Measurements from ENCODE around the gene SYCE1L.

The SYCE1L gene

DNA sequence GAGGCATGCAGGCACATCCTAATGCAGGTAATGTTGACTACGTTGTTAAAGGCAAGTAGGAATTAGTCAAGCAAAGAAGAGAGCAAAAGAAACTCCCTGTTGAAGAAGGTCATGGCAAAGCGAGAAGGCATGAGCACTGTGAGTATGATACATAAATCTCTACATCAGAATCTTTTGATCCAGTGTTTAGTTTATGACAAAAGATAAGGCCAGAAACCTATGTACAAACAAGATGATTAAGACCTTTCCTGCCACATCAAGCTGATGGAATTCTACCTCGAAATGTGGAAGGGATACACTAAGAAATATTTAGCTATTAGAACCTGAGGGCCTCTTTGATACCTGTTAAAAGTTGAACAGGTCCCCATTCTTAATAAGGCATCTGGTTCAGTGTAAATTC, 20.2 kb downstream of the SYCE1L start:
- H3K4me2 ChIP-seq: peak overlapping the region; percentile 72
- H4K20me1 ChIP-seq: no peaks in the 10 kb centered on the region
- H3K4me1 ChIP-seq: peaks cover 22% of the 10 kb centered on the region
- H3K27ac ChIP-seq: no peak overlapping the region
- H3K36me3 ChIP-seq: peaks cover 11% of the 10 kb centered on the region; the same call in 1 of the 2 replicates
- no peaks in the 10 kb centered on the region for H3K9me3 ChIP-seq
- no peak for TF ChIP-seq Cebpa-rat (IDR thresholded peaks at IDR 0.05)
- no peak overlapping the region for H3K9ac ChIP-seq
- no peaks in the 10 kb centered on the region for H3K27me3 ChIP-seq
- no peak overlapping the region for H3K4me3 ChIP-seq

DNA sequence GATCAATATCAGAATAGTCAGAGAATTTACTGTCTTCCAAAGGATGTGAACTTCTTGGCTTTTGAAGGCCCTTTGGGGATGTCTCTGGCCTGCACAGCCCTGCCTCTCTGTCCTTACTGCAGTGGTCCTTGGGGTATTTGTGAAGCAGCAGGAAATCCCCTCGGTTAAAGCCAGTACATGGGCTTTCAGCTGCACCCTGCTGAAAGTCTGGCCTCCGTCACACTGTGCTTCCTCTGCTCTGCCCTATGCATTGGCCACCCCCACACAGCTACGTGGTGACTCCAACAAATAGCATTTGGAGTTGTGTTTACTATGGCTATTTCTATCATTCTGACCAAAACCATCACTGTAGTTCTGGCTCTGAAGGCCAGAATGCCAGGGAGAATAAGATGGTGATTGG, 21.2 kb downstream of the SYCE1L start:
- Histone ChIP-seq H3K36me3 (peaks cover 11% of the 10 kb centered on the region; the same call in 1 of the 2 replicates), H3K9me3 (no peaks in the 10 kb centered on the region), H3K4me1 (peaks cover 18% of the 10 kb centered on the region), H3K4me3 (no peak overlapping the region), H4K20me1 (no peaks in the 10 kb centered on the region), H3K27ac (peak overlapping the region; percentile 38; the same call in 1 of the 2 replicates), H3K4me2 (peak overlapping the region; percentile 72), H3K27me3 (no peaks in the 10 kb centered on the region), H3K9ac (no peak overlapping the region)
- no peak for TF ChIP-seq Cebpa-rat (IDR thresholded peaks at IDR 0.05)

DNA sequence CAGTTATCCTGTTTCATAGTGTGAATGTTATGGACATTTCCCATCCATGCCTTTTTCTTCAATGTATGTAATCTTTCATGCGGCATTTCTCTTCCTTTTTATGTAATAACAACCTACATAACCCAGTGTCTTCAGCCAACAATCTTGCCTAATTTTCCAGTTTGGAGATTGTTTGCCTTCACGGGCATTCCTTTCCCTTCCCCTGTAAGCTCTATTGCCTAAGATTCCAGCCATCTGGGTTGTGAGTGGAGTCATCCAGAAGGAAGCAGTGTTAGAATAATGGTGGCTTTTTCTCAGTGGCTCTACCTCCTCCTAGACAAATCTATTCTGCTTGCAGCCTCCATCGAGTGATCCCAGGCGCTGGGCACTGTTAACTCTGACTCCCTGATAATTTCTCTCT, 22.3 kb downstream of the SYCE1L start:
- no peak overlapping the region for H3K27ac ChIP-seq
- H3K4me2 ChIP-seq: no peak overlapping the region
- no peak for TF ChIP-seq Cebpa-rat (IDR thresholded peaks at IDR 0.05)
- H3K9ac ChIP-seq: no peak overlapping the region
- H3K9me3 ChIP-seq: no peaks in the 10 kb centered on the region
- H4K20me1 ChIP-seq: no peaks in the 10 kb centered on the region
- H3K4me3 ChIP-seq: no peak overlapping the region
- H3K27me3 ChIP-seq: no peaks in the 10 kb centered on the region
- peaks cover 18% of the 10 kb centered on the region for H3K4me1 ChIP-seq
- H3K36me3 ChIP-seq: peaks cover 11% of the 10 kb centered on the region; the same call in 1 of the 2 replicates

DNA sequence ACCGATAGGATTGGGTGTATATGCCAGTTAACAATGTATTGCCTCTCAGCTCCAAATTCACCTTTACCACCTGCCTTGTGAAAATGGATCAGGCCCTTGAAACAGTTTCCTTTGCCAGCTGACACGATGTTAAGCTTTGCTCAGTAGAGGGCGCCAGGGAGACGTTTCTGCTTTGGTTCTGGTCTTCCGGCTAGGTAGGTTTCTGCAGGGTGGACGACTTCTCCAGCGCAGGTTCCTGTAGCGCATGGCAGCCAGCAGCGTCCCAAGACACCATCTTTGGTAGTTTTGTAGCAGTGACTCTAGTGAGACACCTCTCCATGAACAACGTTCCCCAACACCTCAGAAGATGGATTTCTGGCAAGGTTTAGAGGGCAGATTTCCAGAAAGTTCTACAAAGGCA, 24.0 kb downstream of the SYCE1L start:
- Histone ChIP-seq H3K4me3 (no peak overlapping the region), H3K9ac (no peak overlapping the region), H3K9me3 (no peaks in the 10 kb centered on the region), H3K27me3 (no peaks in the 10 kb centered on the region), H3K27ac (no peak overlapping the region), H3K4me1 (peaks cover 18% of the 10 kb centered on the region), H4K20me1 (no peaks in the 10 kb centered on the region), H3K4me2 (no peak overlapping the region), H3K36me3 (peaks cover 11% of the 10 kb centered on the region; the same call in 1 of the 2 replicates)
- no peak for TF ChIP-seq Cebpa-rat (IDR thresholded peaks at IDR 0.05)

DNA sequence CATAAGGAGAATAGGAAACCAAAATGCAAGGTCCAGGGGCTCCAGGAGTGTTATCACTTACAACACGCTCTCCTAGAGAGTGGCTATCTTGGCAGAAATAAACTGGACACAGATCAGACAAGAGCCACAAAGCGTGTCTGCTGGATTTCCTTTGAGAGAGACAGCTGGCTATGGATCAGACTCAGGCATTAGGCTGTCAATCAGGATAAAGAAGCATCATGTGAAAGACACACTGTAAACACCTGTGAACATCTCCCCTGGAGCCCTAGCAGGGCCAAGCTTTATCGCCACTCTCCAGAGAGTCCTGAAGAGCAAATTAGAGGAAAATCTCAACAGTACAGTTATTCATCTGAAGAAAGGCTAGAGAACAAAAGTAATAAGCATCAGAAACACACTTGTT, 26.0 kb downstream of the SYCE1L start:
- no peak overlapping the region for H3K4me2 ChIP-seq
- peaks cover 8% of the 10 kb centered on the region; the same call in 1 of the 2 replicates for H3K36me3 ChIP-seq
- no peaks in the 10 kb centered on the region for H4K20me1 ChIP-seq
- no peak for TF ChIP-seq Cebpa-rat (IDR thresholded peaks at IDR 0.05)
- H3K4me3 ChIP-seq: no peak overlapping the region
- H3K27me3 ChIP-seq: no peaks in the 10 kb centered on the region
- H3K27ac ChIP-seq: no peak overlapping the region
- no peaks in the 10 kb centered on the region for H3K9me3 ChIP-seq
- H3K4me1 ChIP-seq: peaks cover 7% of the 10 kb centered on the region
- no peak overlapping the region for H3K9ac ChIP-seq

DNA sequence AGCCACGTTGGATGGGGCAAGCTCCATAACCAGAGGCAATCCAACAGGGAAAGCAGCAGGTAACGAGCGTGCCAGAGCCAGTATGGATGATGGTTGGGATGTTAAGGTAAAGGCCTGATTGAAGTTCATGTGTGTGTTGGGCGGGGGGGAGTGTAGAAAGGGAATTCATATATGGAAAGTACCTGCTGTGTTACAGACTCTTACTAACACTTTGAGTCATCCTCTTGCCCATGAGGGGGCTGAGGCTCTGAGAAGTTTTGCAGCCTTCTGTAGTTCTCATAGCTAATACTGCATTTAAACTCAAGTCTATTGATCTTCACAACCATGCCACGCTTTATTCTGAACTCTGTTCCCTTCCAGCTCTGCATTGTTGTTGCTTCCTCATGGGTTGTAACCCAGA, 28.5 kb downstream of the SYCE1L start:
- peaks cover 4% of the 10 kb centered on the region; the same call in 1 of the 2 replicates for H3K36me3 ChIP-seq
- no peak overlapping the region for H3K4me2 ChIP-seq
- no peaks in the 10 kb centered on the region for H4K20me1 ChIP-seq
- no peak overlapping the region for H3K27ac ChIP-seq
- H3K9me3 ChIP-seq: no peaks in the 10 kb centered on the region
- no peaks in the 10 kb centered on the region for H3K4me1 ChIP-seq
- no peak overlapping the region for H3K9ac ChIP-seq
- no peak overlapping the region for H3K4me3 ChIP-seq
- no peak for TF ChIP-seq Cebpa-rat (IDR thresholded peaks at IDR 0.05)
- no peaks in the 10 kb centered on the region for H3K27me3 ChIP-seq

DNA sequence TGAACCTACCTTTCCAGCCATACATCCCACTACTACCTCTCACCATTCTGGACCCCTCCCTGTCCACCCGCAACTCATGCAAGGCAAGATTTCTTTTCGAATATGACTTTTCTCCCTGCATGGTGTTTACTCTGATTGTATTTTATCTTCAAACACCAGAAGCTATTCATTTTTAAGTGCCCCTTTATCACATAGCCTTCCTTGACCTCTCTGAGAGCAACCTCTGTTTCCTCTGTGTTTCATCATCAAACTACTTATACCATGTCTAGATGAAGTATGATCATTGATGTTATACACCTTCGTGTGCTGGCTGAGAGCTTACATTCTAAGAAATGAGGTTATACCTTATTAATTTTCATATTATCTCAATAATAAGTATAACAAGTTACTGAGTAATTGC, 31.8 kb downstream of the SYCE1L start:
- Histone ChIP-seq H4K20me1 (no peaks in the 10 kb centered on the region), H3K9me3 (no peaks in the 10 kb centered on the region), H3K4me1 (no peaks in the 10 kb centered on the region), H3K27ac (no peak overlapping the region), H3K36me3 (no peaks in the 10 kb centered on the region), H3K27me3 (no peaks in the 10 kb centered on the region), H3K4me3 (no peak overlapping the region), H3K9ac (no peak overlapping the region), H3K4me2 (no peak overlapping the region)
- no peak for TF ChIP-seq Cebpa-rat (IDR thresholded peaks at IDR 0.05)

DNA sequence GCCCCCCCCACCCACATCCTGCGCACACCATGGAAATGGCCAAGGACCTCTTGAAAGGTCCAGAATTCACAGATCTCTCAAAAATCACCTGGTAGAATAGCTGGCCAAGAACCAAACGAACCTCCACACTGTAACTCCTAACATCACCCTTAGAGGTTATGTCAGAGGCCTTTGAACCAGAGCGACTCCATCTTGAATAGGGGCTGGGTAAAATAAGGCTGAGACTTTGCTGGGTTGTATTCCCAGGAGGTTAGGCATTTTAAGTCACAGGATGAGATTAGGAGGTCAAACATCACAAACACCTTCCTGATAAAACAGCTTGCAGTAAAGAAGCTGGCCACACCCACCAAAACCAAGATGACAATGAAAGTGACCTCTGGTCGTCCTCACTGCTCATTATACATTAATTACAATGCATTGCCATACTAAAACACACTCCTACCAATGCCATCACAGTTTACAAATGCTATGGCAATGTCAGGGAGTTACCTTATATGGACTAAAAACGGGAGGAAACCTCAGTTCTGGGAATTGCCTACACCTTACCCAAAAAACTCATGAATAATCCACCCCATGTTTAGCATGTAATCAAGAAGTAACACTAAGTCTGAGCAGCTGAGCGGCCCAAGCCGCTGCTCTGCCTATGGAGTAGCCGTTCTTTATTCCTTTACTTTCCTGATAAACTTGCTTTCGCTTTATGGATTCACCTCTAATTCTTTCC, 34.8 kb downstream of the SYCE1L start:
- H3K9me3 ChIP-seq: no peaks in the 10 kb centered on the region
- H3K4me2 ChIP-seq: no peak overlapping the region
- H3K27me3 ChIP-seq: no peaks in the 10 kb centered on the region
- H3K9ac ChIP-seq: no peak overlapping the region
- TF ChIP-seq Cebpa-rat (IDR thresholded peaks at IDR 0.05): no peak
- H3K4me1 ChIP-seq: peaks cover 4% of the 10 kb centered on the region; the same call in 1 of the 2 replicates
- no peaks in the 10 kb centered on the region for H3K36me3 ChIP-seq
- H4K20me1 ChIP-seq: no peaks in the 10 kb centered on the region
- no peak overlapping the region for H3K27ac ChIP-seq
- no peak overlapping the region for H3K4me3 ChIP-seq

DNA sequence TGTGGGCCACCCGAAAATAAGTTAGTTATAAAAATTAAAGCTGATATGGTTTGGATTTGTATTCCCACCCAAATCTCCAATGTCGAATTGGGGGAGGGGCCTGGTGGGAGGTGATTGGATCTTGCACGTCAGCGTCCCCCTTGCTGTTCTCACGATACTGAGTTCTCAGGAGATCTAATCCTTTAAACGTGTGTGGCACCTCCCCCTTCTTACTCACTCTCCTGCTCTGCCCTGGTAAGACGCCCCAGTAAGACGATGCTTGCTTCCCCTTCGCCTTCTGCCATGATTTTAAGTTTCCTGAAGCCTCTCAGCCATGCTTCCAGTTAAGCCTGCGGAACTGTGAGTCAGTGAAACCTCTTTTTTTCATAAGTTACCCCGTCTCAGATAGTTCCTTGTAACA, 35.4 kb downstream of the SYCE1L start:
- Histone ChIP-seq H3K4me1 (peaks cover 4% of the 10 kb centered on the region; the same call in 1 of the 2 replicates), H3K27me3 (no peaks in the 10 kb centered on the region), H3K4me2 (no peak overlapping the region), H3K9me3 (no peaks in the 10 kb centered on the region), H3K27ac (no peak overlapping the region), H4K20me1 (no peaks in the 10 kb centered on the region), H3K4me3 (no peak overlapping the region), H3K36me3 (no peaks in the 10 kb centered on the region), H3K9ac (0 out of 2 replicates have a peak overlapping the region, but pooled peaks have one; percentile 4)
- TF ChIP-seq Cebpa-rat (IDR thresholded peaks at IDR 0.05): no peak

DNA sequence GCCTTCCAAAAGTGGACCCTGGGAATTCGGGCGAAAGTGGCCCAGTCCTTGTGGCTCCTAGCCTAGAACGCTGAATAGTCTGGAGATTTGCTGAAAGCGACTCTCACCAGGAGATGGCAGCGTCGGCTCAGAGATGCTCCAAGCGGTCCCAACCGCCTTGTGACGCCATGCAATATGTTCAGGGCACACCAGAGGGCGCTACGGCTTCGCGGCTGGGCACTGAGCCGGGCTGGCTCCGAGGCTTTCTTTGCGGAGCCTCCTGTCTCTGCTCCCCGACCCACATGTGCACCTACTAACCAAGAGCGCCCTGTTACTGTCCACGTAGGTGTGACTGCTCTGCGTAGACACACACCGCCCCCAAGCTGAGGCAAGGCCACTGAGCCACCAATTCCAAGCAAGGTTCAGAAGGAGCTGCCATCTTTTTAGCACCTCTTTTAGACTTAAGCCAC, 36.9 kb downstream of the SYCE1L start:
- H3K36me3 ChIP-seq: no peaks in the 10 kb centered on the region
- no peak overlapping the region for H3K9ac ChIP-seq
- peaks cover 4% of the 10 kb centered on the region; the same call in 1 of the 2 replicates for H3K4me1 ChIP-seq
- H4K20me1 ChIP-seq: no peaks in the 10 kb centered on the region
- H3K9me3 ChIP-seq: no peaks in the 10 kb centered on the region
- no peak for TF ChIP-seq Cebpa-rat (IDR thresholded peaks at IDR 0.05)
- no peak overlapping the region for H3K27ac ChIP-seq
- H3K4me3 ChIP-seq: no peak overlapping the region
- peak overlapping the region; percentile 61 for H3K4me2 ChIP-seq
- H3K27me3 ChIP-seq: no peaks in the 10 kb centered on the region
